AG08396 (cell line): ENCODE data around the gene REXO4.

Source experiments
- DNase-seq: peaks from one replicate; pipeline ENCODE4 v3.0.0; 2012; ENCODE audit warnings: low spot score, mixed read lengths

Gene REXO4

GRCh38 chr9:133367221-133367620, 50.6 kb downstream of the REXO4 start:
- no peak for DNase-seq

- DNase-seq: no peak
These were observed 51.4 kb downstream of the REXO4 start for GRCh38 chr9:133366435-133366834.

- DNase-seq: no peak
These were observed 55.3 kb downstream of the REXO4 start for GRCh38 chr9:133362359-133363044.

- no peak for DNase-seq
These were observed 56.2 kb downstream of the REXO4 start for GRCh38 chr9:133361507-133362092.

GRCh38 chr9:133360400-133361393, 57.1 kb downstream of the REXO4 start:
- DNase-seq: no peak

GRCh38 chr9:133359399-133360175, 58.2 kb downstream of the REXO4 start:
- no peak for DNase-seq

- no peak for DNase-seq
These were observed 60.2 kb downstream of the REXO4 start for GRCh38 chr9:133357656-133358055.

- DNase-seq: peak; percentile 93
These were observed 61.3 kb downstream of the REXO4 start, which contains the start of the genes SURF1 and SURF2 for GRCh38 chr9:133356391-133357091. Gene SURF1, minus strand, starts transcription at chr9:133356487. Its CDS starts 34 bp downstream, at chr9:133356453. Gene SURF2, plus strand, starts transcription at chr9:133356550. Its CDS starts 43 bp downstream, at chr9:133356593.
